Fibroblast of mammary gland (primary cell): ENCODE data around the gene AUTS2.

Source experiments
- DNase-seq: peaks from one replicate; pipeline ENCODE4 v3.0.0-alpha.2; 2010; ENCODE audit warnings: low read depth
- H3K4me3 ChIP-seq: 2 replicates; pipeline ENCODE4 v1.5.1; 2011; ENCODE audit warnings: low read depth, mild to moderate bottlenecking, low read length, moderate library complexity; ENCODE audit not compliant: control insufficient read depth
- TF ChIP-seq, protein P1 (sequence below): conservative IDR thresholded peaks from 2 replicates; pipeline ENCODE4 v1.5.1; 2011; ENCODE audit warnings: low read depth, low read length, inconsistent platforms; ENCODE audit not compliant: control insufficient read depth, insufficient read depth

The AUTS2 gene

DNA sequence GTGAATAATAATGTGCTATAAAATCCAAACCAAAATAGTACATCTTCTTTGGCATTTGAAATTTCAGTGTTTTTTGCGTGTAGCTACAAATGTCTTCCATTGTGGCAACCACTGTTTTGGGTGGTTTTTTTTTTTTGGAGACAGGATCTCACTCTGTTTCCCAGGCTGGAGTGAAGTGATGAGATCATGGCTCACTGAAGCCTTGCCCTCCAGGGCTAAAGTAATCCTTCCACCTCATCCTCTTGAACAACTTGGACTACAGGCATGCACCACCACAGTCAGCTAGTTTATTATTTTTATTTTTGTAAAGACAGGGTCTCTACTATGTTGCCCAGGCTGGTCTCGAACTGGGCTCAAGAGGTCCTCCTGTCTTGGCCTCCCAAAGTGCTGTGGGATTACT, 455.1 kb downstream of the AUTS2 start:
- no peak for DNase-seq
- TF ChIP-seq, protein P1, sequence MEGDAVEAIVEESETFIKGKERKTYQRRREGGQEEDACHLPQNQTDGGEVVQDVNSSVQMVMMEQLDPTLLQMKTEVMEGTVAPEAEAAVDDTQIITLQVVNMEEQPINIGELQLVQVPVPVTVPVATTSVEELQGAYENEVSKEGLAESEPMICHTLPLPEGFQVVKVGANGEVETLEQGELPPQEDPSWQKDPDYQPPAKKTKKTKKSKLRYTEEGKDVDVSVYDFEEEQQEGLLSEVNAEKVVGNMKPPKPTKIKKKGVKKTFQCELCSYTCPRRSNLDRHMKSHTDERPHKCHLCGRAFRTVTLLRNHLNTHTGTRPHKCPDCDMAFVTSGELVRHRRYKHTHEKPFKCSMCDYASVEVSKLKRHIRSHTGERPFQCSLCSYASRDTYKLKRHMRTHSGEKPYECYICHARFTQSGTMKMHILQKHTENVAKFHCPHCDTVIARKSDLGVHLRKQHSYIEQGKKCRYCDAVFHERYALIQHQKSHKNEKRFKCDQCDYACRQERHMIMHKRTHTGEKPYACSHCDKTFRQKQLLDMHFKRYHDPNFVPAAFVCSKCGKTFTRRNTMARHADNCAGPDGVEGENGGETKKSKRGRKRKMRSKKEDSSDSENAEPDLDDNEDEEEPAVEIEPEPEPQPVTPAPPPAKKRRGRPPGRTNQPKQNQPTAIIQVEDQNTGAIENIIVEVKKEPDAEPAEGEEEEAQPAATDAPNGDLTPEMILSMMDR: no peak
- H3K4me3 ChIP-seq: no peak overlapping the region

DNA sequence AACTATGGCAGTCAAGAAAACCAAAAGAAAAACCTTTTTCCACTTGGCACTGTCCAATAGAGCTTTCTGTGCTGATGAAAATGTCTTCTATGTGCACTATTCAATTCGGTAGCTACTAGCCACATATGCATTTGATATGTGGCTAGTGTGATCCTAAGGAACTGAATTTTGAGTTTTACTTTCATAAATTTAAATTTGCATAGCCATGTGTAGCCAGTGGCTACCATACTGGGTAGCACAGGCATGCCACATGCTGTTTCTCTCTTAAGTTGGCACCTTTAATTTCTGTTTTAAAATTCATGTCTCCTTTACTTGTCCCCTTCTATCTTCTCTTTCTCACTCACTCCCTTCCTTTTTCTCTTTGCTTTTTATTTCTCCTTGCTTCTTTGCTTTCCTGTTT, 455.7 kb downstream of the AUTS2 start:
- no peak for DNase-seq
- no peak overlapping the region for H3K4me3 ChIP-seq
- TF ChIP-seq, protein P1: no peak

DNA sequence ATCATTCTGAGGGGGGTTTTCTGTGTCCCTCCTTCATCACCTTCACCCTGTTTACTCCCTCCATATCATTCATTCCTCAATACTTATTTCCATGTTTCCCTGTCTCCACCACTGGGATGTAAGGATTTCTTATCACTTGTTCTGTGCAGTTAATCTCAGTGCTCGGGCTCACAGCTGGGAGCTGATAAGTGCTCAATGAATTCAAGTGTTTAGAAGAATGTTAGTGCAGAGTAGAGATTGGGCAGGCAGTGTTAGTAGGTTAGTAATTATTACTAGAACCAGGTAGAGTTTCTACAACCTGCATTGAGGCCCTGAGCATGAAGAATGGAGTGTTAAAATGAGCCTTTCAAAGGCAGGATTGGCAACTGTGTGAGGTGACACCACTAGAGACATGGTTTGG, 458.1 kb downstream of the AUTS2 start:
- H3K4me3 ChIP-seq: no peak overlapping the region
- TF ChIP-seq, protein P1: no peak

DNA sequence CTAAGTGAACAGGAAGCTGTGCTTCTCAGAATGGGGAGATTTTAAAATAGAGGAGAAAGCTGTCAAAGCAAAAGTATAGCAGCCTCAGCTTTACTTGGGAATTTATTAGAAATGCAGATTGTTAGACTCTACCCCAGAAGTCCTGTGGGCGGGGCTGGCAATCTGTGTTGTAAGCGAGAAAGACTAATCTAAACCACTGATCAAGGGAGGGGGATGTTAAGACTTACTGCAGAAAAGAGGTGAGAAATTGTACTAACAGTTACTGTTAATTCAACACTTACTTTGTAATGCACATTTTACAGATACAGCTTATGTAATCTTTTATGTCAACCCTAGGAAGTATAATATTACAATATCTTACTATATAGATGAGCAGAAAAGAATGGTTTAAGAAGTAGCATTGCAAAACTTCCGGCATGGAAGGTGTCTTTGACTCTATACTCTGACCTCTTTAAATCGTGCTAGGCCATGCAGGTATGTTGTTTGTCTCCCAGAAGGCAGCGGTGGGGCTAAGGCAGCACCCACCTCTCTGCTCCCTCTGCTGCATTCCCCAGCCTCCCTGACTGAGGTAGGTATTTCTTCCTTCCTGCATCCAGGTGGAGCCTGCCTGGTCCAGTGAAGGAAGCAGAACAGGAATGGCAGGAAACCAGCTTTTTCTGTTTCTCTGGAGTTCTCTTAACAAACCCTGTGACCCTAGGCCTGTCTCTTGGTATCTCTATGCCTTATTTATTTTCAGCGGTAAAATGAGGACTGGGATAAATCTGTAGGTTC, 462.2 kb downstream of the AUTS2 start:
- no peak overlapping the region for H3K4me3 ChIP-seq
- DNase-seq: no peak
- TF ChIP-seq, protein P1: no peak

More for the DNA sequence above, 458.1 kb downstream of the AUTS2 start:
- DNase-seq: no peak

DNA sequence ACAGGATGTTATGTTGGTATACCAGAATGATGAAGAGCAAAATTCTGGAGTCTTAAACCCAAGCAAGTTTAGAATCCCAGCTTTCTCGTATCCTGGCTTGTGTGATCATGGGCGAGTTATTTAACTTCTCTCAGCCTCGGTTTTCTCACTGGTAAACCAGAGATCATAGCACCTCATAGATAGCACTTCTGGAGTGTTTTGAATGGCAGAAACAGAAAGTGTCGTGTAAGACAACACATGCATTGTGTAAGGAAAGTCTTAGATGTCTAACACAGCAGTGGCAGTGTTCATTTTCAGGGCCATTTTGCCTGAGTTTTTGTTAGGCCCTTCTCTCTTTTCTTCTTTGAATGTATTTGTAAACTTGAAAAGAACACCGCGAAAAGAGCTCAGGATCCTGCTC, 465.1 kb downstream of the AUTS2 start:
- TF ChIP-seq, protein P1: no peak
- no peak overlapping the region for H3K4me3 ChIP-seq
- DNase-seq: no peak

DNA sequence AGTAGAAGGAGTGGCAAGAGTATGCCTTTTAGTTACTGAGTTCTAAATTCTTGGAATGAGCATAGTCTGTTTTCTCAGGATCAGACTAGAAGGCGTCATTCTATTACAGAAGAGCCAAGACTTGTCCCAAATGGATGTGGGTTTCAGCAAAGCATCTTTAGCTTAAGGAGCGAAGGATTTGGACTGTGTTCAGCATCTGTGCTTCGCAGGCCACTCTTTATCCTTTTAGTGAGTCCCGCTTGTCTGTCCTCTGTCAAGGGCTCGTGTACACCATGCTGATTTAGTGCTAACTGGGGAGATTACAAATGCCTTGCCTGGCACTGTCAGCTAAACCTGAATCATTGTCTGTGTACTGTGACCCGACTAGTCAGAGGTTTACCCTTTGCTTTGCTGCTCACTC, 465.7 kb downstream of the AUTS2 start:
- DNase-seq: no peak
- TF ChIP-seq, protein P1: no peak

More for the DNA sequence above, 465.7 kb downstream of the AUTS2 start:
- no peak overlapping the region for H3K4me3 ChIP-seq
